OCI-LY1 (cell line): Measurements from ENCODE around the gene PEAR1.

Source experiments
- EZH2 ChIP-seq: fragments of 200-600 bp; sonication (generic), shearing (Covaris generic); IDR thresholded peaks from 2 replicates; pipeline ENCODE4 v1.8.0; 2017; ENCODE audit warnings: borderline replicate concordance, mixed run types, mild to moderate bottlenecking, antibody characterized with exemption, low read length, moderate library complexity, mixed read lengths
- TF ChIP-seq, protein P1 (sequence below): fragments of 200-600 bp; sonication (generic), shearing (Covaris generic); IDR thresholded peaks from 2 replicates; pipeline ENCODE4 v1.5.1; 2017; ENCODE audit warnings: mild to moderate bottlenecking, antibody characterized with exemption, low read length, moderate library complexity, mixed read lengths

DNA sequence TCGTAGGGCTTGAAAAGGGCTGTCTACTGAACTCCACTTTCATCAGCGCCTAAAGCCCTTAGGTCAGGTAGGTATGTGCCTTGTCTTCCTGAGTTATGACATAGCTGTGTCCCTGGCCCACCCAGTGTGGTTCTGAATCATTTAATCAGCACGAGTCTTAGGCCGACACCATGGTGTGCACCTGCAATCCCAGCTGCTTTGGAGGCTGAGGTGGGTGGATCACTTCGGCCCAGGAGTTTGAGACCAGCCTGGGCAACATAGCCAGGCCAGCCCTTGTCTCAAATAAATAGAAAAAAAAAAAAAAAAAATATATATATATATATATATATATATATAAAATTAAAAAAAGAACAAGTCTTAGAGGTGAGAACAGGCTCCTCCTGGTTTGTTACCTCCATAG lies 42.7 kb downstream of the PEAR1 start:
- TF ChIP-seq, protein P1, sequence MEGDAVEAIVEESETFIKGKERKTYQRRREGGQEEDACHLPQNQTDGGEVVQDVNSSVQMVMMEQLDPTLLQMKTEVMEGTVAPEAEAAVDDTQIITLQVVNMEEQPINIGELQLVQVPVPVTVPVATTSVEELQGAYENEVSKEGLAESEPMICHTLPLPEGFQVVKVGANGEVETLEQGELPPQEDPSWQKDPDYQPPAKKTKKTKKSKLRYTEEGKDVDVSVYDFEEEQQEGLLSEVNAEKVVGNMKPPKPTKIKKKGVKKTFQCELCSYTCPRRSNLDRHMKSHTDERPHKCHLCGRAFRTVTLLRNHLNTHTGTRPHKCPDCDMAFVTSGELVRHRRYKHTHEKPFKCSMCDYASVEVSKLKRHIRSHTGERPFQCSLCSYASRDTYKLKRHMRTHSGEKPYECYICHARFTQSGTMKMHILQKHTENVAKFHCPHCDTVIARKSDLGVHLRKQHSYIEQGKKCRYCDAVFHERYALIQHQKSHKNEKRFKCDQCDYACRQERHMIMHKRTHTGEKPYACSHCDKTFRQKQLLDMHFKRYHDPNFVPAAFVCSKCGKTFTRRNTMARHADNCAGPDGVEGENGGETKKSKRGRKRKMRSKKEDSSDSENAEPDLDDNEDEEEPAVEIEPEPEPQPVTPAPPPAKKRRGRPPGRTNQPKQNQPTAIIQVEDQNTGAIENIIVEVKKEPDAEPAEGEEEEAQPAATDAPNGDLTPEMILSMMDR: no peak
- TF ChIP-seq EZH2: no peak
